Upper lobe of right lung (tissue), 1 donor: ENCODE results near the gene PRRC2A. TPM values are rescaled to one million over a fixed set of nuclear protein-coding genes. Genes with fewer than 3 reads are reported as not detected.
A peak's percentile ranks its signal among the peaks of the same experiment; 100 is the strongest.

ENCODE experiments used
- ATAC-seq: fragments of 200-7000 bp; cut with Tn5 transposase; one replicate; pipeline ENCODE4 v1.9.1; 2020; ENCODE audit warnings: mild to moderate bottlenecking, moderate library complexity
- DNase-seq: peaks from one replicate; pipeline ENCODE4 v3.0.0-alpha.2; 2020
- H3K27ac ChIP-seq: fragments of 200-600 bp; one replicate; pipeline ENCODE4 v1.8.0; 2022
- H3K27me3 ChIP-seq: fragments of 200-600 bp; one replicate; pipeline ENCODE4 v1.8.0; 2022; ENCODE audit warnings: mild to moderate bottlenecking
- H3K36me3 ChIP-seq: fragments of 200-600 bp; one replicate; pipeline ENCODE4 v1.8.0; 2022
- H3K4me1 ChIP-seq: fragments of 200-600 bp; one replicate; pipeline ENCODE4 v1.8.0; 2022
- H3K4me3 ChIP-seq: fragments of 200-600 bp; one replicate; pipeline ENCODE4 v1.8.0; 2022; ENCODE audit warnings: mild to moderate bottlenecking
- H3K9me3 ChIP-seq: fragments of 200-600 bp; one replicate; pipeline ENCODE4 v1.8.0; 2022
- intact Hi-C: fragments of 100-400 bp; cut with DNase I; formaldehyde crosslinking; loops from one replicate; pipeline ENCODE4 v1.11.0; 2022
- microRNA-seq: library from miRNA; unstranded; fragments of <30 nt; microRNA quantifications from one replicate; pipeline ENCODE4 v1.2.0, GENCODE V29; 2020; ENCODE audit warnings: borderline microRNAs expressed
- total RNA-seq: library from RNA; stranded (reverse); fragmentation: NEBNext Ultra II Directional; extraction: Animal tissue kit (Norgen Biotek cat#: 25700); gene quantifications from one replicate; pipeline ENCODE4 v1.2.1, GENCODE V29; 2021
- TF ChIP-seq, protein P1 (sequence below): fragments of 200-600 bp; IDR thresholded peaks from one replicate; pipeline ENCODE4 v1.8.0; 2022; ENCODE audit warnings: antibody characterized with exemption
- donor health status: DM: no; HTN: yes; CAD: no; lungs with severe emphysema.

The PRRC2A gene
- total RNA-seq, 1 donor from 2014 or later: 138 TPM

DNA sequence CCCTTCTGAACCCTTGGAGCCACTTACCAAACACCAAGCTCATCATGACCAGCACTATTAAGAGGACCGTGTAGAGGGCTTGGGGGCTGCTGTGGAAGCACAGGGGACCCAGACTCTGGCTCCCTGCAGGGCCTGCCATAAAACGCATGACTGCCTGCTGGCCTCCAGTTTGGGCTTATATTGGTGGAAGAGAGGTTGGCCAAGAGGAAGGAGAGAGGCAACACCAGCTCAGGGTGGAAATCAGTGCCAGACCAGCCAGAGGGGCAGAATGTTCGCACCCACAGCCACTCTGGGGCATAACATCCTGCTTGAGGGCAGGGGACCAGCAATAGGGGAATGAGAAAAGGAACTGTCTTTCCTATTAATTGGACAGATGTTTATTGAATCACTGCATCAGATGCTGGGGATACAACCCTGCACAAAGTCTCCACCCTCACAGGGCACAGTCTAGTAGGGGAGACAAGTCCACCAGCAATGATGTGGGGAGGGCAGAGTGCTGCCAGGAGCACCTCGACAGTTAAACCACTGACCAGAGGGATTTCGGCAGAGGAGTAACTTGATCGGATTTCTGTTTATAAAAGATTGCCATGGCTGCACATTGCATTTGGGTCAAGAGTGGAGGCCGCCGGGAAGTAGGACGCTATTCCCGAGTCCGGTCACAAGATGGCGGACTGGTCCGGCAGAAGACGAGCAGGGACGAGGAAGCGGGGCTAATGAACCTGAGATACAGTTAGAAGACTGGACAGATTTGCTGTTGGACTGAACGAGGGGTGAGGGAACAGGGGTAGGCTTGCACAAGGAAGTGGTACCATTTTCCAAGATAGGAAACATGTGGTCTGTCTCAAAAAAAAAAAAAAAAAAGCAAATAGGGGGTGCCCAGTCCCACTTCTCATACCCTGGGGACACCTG, 60.0 kb downstream of the PRRC2A start, which contains the start of gene LY6G5C:
Gene LY6G5C, minus strand, starts transcription at position 842 of the 909 bp plus-strand sequence. Its CDS starts 694 bp downstream, at position 148.
- Histone ChIP-seq H3K27me3 (no peaks in the 10 kb centered on the region), H3K9me3 (no peaks in the 10 kb centered on the region), H3K27ac (peak within 1 kb of the TSS; percentile 75), H3K4me3 (peak within 1 kb of the TSS; percentile 71), H3K4me1 (peaks cover 21% of the 10 kb centered on the region), H3K36me3 (no peaks in the 10 kb centered on the region)
- intact Hi-C loops: no loop called here
- ATAC-seq (peak; percentile 91), DNase-seq (peak; percentile 90)
- TF ChIP-seq, protein P1, sequence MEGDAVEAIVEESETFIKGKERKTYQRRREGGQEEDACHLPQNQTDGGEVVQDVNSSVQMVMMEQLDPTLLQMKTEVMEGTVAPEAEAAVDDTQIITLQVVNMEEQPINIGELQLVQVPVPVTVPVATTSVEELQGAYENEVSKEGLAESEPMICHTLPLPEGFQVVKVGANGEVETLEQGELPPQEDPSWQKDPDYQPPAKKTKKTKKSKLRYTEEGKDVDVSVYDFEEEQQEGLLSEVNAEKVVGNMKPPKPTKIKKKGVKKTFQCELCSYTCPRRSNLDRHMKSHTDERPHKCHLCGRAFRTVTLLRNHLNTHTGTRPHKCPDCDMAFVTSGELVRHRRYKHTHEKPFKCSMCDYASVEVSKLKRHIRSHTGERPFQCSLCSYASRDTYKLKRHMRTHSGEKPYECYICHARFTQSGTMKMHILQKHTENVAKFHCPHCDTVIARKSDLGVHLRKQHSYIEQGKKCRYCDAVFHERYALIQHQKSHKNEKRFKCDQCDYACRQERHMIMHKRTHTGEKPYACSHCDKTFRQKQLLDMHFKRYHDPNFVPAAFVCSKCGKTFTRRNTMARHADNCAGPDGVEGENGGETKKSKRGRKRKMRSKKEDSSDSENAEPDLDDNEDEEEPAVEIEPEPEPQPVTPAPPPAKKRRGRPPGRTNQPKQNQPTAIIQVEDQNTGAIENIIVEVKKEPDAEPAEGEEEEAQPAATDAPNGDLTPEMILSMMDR: peak; percentile 79

DNA sequence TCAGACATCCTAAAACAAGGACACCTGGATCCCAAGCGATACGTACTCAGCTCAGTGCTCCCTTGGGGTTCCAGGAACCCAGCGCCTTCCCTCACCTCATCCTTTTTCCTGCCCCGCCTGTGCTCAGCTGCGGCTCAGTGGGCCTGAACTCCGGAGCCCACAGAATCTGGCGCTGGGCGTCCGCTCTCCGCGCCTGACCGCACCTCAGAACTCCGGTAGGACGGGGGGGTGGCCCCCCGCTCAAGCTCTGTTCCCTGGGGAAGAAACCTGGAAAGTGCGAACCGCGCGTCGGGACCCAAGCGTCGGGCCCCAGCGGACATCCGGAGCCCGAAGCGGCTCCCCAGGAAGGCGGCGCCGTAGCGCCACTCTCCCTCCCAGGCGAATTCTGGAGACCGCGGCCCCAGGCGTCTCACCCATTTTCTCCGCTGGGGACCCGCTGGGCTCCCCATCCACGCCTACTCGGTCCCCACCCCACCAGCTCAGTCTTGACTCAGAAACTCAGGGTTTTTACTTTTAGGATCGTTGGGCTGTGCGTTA, 60.7 kb downstream of the PRRC2A start:
- no peaks in the 10 kb centered on the region for H3K9me3 ChIP-seq
- TF ChIP-seq, protein P1: no peak
- DNase-seq (peak; percentile 79), ATAC-seq (peak; percentile 55)
- intact Hi-C loops: no loop called here
- H3K27me3 ChIP-seq: no peaks in the 10 kb centered on the region
- peaks cover 5% of the 10 kb centered on the region for H3K36me3 ChIP-seq
- peak overlapping the region; percentile 71 for H3K4me3 ChIP-seq
- H3K4me1 ChIP-seq: peaks cover 21% of the 10 kb centered on the region
- H3K27ac ChIP-seq: peak overlapping the region; percentile 75

DNA sequence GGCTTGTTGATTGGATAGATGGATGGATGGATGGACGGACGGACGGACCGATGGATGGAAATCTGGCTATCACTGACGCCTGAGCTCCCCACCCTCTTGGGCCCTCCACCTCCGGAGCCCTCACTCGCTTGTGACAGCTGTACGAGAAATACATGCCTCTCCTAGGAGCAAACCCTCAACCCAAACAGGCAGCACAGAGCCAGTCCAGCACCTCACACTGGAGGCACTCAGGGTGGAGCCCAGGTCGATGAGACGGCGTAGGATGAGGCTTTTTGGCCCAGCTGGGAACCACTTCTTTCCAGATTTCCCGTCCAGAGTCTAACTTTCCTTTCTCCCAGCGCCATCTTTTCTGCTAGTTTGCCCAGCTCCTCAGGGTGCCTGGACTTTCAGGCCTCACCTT, 63.1 kb downstream of the PRRC2A start:
- DNase-seq (no peak), ATAC-seq (no peak)
- Histone ChIP-seq H3K36me3 (peaks cover 29% of the 10 kb centered on the region), H3K27me3 (no peaks in the 10 kb centered on the region), H3K9me3 (no peaks in the 10 kb centered on the region), H3K4me3 (no peak overlapping the region), H3K27ac (no peak overlapping the region), H3K4me1 (peaks cover 21% of the 10 kb centered on the region)
- TF ChIP-seq, protein P1: no peak
- intact Hi-C loops: no loop called here

DNA sequence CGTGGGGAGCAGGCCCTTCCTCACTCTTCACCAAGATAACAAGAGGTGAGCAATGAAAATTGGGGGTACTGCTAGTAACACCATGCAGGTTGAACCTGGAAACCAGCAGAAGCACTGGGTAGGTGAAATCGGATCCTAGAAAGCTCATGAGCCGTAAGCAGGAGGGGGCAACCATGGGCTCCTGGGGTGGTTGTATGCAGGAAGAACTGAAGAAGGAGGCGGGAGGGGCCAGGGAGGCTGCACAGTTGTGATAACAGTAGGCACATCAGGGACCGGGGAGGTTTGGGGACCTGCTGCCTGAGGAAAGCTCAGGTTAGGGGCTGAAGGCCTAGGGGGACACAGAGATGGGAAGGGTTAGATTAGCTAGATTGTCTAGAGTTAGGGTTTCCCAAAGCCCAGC, 66.0 kb downstream of the PRRC2A start:
- Histone ChIP-seq H3K36me3 (peaks cover 58% of the 10 kb centered on the region), H3K27me3 (no peaks in the 10 kb centered on the region), H3K4me3 (no peak overlapping the region), H3K27ac (no peak overlapping the region), H3K4me1 (peaks cover 9% of the 10 kb centered on the region), H3K9me3 (no peaks in the 10 kb centered on the region)
- DNase-seq (no peak), ATAC-seq (no peak)
- intact Hi-C loops: no loop called here
- TF ChIP-seq, protein P1: no peak

DNA sequence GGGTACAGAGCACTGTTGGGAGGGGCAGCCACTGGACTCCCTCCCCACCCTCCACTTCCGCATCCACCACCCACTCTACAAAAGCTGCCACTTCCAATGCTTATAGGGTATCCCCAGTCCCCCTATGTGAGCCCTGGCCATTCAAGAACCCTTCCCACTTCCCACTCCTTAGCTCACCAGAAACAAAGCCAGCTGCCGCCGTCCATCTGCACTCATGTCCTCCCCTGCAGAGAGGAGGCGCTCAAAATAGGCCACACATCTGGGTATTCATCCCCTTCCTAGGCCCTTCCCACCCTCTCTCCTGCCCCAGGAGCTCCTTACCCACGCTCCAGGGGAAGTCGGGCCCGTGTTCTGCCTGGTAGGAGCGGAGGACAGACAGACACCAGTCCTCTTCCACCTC, 66.8 kb downstream of the PRRC2A start:
- Histone ChIP-seq H3K4me3 (no peak overlapping the region), H3K9me3 (no peaks in the 10 kb centered on the region), H3K27ac (no peak overlapping the region), H3K36me3 (peaks cover 66% of the 10 kb centered on the region), H3K4me1 (peaks cover 3% of the 10 kb centered on the region), H3K27me3 (no peaks in the 10 kb centered on the region)
- DNase-seq: no peak
- intact Hi-C loops: no loop called here
- TF ChIP-seq, protein P1: no peak
- no peak for ATAC-seq

Small RNA genes lying within 50 kb of the gene (microRNA-seq; reads per million reads assigned to microRNA genes)
- not detected for gene MIR6832

Other genes with a start within 250 kb of the PRRC2A start
- gene MICA, start 217.1 kb upstream of the PRRC2A start, total RNA-seq: 36.6 TPM
- gene MICB, start 122.6 kb upstream of the PRRC2A start, total RNA-seq: 8.2 TPM
- gene MCCD1, start 91.8 kb upstream of the PRRC2A start, total RNA-seq: not detected
- gene DDX39B, start 78.7 kb upstream of the PRRC2A start, total RNA-seq: 241 TPM
- gene ATP6V1G2, start 74.1 kb upstream of the PRRC2A start, total RNA-seq: 0.75 TPM
- gene NFKBIL1, start 73.1 kb upstream of the PRRC2A start, total RNA-seq: 22.6 TPM
- 0.46 TPM for gene LTA, start 48.4 kb upstream of the PRRC2A start, total RNA-seq
- 2.4 TPM for gene TNF, start 45.1 kb upstream of the PRRC2A start, total RNA-seq
- 6.2 TPM for gene LTB, start 38.3 kb upstream of the PRRC2A start, total RNA-seq
- gene LST1, start 34.4 kb upstream of the PRRC2A start, total RNA-seq: 68.1 TPM
- gene NCR3, start 27.7 kb upstream of the PRRC2A start, total RNA-seq: 1.8 TPM
- gene AIF1, start 5.5 kb upstream of the PRRC2A start, total RNA-seq: 55.3 TPM
- gene BAG6, start 31.9 kb downstream of the PRRC2A start, total RNA-seq: 238 TPM
- gene APOM, start 35.2 kb downstream of the PRRC2A start, total RNA-seq: 2.6 TPM
- gene C6orf47, start 40.1 kb downstream of the PRRC2A start, total RNA-seq: 25.6 TPM
- 13.9 TPM for gene GPANK1, start 44.3 kb downstream of the PRRC2A start, total RNA-seq
- 114 TPM for gene CSNK2B, start 45.4 kb downstream of the PRRC2A start, total RNA-seq
- gene LY6G5B, start 49.3 kb downstream of the PRRC2A start, total RNA-seq: 12.6 TPM
- 3.4 TPM for gene LY6G5C, start 60.4 kb downstream of the PRRC2A start, total RNA-seq
- gene ABHD16A, start 82.6 kb downstream of the PRRC2A start, total RNA-seq: 55.8 TPM
- gene LY6G6F, start 86.2 kb downstream of the PRRC2A start, total RNA-seq: not detected
- gene LY6G6D, start 94.6 kb downstream of the PRRC2A start, total RNA-seq: not detected
- gene LY6G6C, start 101.0 kb downstream of the PRRC2A start, total RNA-seq: not detected
- 1.1 TPM for gene MPIG6B, start 102.7 kb downstream of the PRRC2A start, total RNA-seq
- 71.2 TPM for gene DDAH2, start 108.6 kb downstream of the PRRC2A start, total RNA-seq
- 286 TPM for gene CLIC1, start 115.8 kb downstream of the PRRC2A start, total RNA-seq
- 11.2 TPM for gene MSH5, start 119.3 kb downstream of the PRRC2A start, total RNA-seq
- 2.6 TPM for gene SAPCD1, start 141.9 kb downstream of the PRRC2A start, total RNA-seq
- 3.4 TPM for gene VWA7, start 156.6 kb downstream of the PRRC2A start, total RNA-seq
- gene VARS1, start 175.0 kb downstream of the PRRC2A start, total RNA-seq: 53.0 TPM
- 30.8 TPM for gene LSM2, start 186.3 kb downstream of the PRRC2A start, total RNA-seq
- 2.0 TPM for gene HSPA1L, start 194.6 kb downstream of the PRRC2A start, total RNA-seq
- 150 TPM for gene HSPA1A, start 194.8 kb downstream of the PRRC2A start, total RNA-seq
- gene HSPA1B, start 207.0 kb downstream of the PRRC2A start, total RNA-seq: 112 TPM
- gene NEU1, start 242.1 kb downstream of the PRRC2A start, total RNA-seq: 81.0 TPM